HS-27A (cell line): Measurements from ENCODE around the gene ANKS4B.
"Not testable (repeated sequence)": the region's sequence is repeated elsewhere in the genome, so short reads cannot be mapped to it uniquely, and the experiment has no call there.

Source experiments
- DNase-seq: peaks from one replicate; pipeline ENCODE4 v3.0.0-alpha.2; 2012; ENCODE audit warnings: low read depth, missing footprints

Gene ANKS4B, protein sequence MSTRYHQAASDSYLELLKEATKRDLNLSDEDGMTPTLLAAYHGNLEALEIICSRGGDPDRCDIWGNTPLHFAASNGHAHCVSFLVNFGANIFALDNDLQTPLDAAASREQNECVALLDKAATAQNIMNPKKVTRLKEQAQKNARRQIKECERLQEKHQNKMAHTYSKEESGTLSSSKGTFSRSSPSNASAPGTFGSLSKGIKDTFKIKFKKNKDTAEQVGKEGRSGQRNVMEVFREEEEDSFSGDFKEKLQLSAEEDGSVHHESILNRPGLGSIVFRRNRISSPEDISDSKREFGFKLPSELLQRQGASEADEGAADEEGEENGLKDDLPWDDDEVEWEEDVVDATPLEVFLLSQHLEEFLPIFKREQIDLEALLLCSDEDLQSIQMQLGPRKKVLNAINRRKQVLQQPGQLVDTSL

DNA sequence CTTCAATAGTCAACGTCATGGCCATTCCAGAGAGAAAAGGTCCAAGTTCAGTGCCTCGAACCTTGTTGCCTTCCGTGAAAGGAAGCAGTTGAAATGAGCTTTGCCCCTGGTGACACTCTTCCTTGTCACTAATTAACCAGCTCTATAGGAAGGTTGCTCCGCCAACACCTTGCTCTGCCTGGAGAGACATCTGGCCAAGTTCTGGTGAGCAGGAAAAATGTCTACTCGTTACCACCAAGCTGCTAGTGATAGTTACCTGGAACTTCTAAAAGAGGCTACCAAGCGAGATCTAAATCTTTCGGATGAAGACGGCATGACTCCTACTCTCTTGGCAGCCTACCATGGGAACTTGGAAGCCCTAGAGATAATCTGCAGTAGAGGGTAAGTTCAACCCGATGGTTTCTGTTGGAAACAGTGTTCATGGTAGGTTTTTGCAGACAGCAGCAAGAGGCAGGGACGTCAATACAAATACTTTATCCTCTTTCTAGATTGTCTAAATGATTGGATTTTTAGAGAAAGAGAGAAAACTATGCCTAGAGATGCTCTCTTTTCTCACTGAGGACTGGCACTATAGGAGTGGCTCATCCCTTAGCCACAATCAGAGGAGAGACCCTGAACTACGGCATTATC is at the start of gene ANKS4B:
TSS of gene ANKS4B (plus strand) at position 179 of the 630 bp plus-strand sequence. CDS start at position 218, 39 bp downstream.
- DNase-seq, result no peak

DNA sequence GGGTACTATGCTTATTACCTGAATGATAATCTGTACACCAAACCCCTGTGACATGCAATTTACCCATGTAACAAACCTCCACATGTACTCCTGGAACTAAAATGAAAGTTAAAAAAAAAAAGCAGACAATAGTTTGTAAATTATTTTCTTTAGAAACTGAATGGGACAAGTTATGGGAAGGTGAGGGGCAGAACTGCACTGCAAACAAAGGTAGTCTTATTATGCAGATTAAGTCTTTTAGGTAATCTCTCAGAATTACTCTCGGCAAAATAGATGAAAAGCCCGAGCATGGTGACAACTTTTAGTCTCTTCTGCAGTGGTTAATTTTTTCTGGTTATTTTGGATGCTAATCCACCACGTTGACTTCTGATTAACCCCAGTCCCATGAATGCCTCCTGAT is 49.5 kb upstream of the ANKS4B start:
- DNase-seq, result no peak

DNA sequence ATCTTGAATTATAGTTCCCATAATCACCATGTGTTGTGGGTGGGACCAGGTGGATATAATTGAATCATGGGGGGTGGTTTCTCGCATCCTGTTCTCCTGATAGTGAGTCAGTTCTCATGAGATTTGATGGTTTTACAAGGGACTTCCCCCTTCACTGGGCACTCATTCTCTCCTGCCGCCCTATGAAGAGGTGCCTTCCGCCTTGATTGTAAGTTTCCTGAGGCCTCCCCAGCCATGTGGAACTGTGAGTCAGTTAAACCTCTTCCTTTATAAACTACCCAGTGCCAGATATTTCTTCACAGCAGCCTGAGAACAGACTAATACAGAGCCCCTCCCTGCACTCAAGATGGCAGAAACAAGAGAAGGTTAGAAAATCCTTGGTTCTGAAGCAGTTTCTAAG is 48.7 kb upstream of the ANKS4B start:
- no peak for DNase-seq

DNA sequence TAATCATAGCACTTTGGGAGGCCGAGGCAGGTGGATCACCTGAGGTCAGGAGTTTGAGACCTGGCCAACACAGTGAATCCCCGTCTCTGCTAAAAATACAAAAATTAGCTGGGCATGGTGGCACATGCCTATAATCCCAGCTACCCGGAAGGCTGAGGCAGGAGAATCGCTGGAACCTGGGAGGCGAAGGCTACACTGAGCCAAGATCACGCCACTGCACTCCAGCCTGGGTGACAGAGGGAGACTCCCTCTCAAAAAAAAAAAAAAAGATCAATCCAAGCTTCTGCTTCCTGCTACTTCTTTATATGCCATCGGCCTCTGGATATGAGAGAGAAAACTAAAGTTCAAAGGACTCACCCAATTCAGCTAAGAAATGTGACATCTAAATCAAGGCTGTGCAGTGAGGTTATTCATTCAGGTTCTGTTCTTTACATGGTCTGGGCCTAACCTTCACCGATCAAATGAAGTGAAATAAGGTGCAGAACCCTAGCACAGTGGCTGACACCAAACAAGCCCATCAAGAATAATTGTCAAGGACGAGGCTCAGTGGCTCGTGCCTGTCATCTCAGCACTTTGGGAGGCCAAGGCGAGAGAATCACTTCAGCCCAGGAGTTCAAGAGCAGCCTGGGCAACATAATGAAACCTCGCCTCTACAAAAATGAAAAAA is 47.7 kb upstream of the ANKS4B start:
- DNase-seq, result no peak

DNA sequence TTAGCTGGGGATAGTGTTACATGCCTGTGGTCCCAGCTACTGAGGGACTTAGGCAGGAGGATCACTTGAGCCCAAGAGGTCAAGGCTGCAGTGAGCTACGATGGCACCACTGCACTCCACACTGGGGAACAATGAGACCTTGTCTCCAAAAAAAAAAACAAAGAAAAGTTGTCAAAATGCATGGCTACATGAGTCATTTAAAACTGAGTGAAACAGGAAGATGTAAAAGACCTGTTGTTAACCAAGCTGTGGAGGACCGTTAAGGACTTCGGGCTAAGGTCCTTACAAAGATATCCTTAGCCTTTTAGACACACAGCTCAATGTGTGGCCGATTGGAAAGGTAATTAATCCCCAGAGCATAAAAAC is 47.2 kb upstream of the ANKS4B start:
- DNase-seq, result no peak

DNA sequence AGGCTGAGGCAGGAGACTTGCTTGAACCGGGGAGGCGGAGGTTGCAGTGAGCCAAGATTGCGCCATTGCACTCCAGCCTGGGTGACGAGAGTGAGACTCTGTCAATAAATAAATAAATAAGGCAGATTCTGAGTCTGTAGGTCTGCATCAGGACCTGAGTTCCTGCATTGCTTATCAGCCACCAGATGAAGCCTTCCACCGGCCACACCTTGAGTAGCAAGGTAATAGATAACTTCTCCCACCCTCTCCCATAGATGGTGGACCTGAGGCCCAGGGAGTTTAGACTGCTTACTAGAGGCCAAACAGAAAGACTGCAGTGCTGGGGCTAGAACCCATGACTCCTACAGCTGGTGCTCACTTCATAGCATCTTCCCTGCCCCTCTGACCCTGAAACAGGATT is 44.2 kb upstream of the ANKS4B start:
- DNase-seq, result no peak

DNA sequence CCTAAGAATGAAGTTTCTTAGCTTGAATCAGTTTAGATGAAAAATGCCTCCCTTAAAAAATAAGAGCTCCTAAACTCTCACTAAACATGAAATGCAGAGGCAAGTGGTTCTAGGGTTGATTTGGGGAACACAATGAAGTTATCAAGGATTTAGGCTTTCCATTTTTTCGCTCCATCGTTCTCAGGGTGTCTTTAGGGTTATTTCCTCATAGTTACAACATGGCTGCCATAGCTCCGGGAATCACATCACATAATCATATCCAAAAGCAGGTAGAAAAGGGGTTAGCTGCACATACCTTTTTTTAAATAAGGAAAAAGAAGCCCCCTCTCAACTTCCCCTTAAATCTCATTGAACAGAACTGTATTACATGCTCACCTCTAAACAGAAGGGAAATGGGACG is 43.5 kb upstream of the ANKS4B start:
- DNase-seq, result no peak

DNA sequence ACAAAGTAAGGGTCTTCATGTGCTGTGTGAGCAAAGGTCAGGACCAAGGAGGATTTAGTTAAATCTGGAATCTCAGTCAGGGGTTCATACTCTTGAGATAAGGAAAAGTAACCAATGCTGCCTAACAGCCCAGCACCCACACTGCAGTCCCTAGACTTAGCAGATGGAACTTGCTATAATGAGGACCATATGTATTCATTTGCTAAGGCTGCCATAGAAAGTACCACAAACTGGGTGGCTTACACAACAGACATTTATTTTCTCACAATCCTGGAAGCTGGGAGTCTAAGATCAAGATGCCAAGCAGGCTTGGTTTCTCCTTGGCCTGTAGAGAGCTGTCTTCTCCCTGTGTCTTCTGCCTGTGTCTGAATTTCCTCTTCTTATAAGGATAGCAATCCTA is 42.9 kb upstream of the ANKS4B start:
- no peak for DNase-seq

DNA sequence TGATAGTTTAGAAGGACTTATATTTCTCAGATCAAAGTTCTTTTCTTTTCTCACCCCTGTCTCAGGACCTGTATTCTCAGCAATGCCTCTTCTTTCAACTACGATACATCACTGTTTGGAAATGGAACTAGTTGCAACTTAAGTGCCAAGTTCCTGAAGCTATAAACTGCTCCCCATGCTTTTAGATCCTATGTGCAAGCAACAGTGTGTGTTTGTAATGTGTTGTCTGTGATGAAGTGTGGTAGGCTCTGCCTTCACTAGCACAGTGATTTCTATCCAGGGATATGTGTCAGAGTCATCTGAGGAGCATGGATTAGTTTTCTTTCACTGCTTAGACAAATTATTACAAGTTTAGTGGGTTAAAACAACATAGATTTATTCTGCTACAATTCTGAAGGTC is 40.5 kb upstream of the ANKS4B start:
- DNase-seq, result no peak

DNA sequence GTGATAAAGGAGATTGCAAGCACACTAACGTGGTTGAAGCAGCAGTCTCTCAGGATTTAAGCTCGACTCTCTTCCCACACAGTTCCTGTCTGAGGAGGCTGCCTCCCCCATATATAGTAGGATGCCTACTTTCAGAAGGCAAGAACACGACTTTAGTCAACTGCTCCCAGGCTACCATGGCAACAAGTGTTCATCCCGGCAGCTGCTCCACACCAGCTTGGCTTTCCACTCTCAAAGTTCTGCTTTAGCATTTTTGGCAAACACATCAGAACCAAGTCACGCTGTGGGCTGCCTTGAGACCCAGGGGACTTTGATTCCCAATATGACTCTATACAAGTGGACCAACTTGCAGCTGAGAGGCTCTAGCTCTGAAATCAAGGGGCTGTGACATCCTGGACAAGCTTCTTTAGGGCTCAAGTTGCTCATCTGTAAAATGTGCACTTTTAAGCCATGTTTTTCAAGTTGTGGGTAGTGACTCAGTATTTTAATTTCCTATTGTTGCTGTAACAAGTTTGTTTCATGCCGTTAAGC is 38.7 kb upstream of the ANKS4B start:
- DNase-seq, result no peak

DNA sequence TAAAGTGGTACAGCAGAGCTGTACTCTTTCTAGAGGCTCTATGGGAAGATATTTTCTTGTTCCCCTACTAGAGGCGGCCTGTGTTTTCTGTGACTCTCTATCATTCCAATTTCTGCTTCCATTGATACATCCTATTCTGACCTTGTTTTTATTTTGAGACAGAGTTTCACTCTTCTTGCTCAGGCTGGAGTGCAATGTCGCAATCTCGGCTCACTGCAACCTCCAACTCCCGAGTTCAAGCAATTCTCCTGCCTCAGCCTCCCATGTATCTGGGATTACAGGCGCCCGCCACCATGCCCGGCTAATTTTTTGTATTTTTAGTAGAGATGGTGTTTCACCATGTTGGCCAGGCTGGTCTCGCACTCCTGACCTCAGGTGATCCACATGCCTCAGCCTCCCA is 38.2 kb upstream of the ANKS4B start:
- not testable (repeated sequence) for DNase-seq

DNA sequence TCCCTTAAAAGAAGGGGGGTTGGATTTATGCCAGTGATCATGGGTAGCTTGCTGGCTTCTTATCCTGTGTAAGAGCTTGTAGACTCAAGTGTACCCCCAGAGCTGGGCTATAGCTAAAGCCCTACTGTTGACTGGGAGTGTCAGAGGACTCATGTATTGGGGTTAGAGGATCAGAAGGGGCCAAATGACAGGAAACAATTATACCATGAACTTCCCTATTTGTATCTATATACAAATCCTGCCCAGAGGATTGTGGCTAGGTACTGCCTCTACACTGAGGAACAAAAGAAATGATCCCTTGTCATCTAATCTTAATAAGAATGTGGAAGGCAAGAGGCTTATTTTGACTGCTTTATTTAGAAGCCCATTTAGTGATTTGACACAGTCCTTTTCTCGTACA is 36.4 kb upstream of the ANKS4B start:
- no peak for DNase-seq

DNA sequence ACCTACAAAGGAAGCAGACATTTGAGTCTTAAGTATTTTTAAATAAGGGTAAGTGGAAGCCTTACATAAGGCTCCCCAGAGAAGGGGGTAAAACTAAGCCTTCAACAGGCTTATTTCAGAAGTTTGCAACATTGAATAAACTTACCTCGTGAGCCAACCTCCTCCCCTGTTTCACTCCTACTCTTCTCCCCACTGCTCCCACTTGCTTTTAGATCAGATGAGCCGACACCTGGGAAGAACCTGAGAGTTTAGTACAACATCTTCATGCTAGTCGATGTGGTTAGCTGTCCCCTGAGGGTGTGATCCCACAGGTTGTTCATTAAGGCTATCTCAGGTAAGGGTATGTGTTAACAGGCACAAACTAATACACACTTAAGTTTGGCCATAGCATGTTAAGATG is 35.9 kb upstream of the ANKS4B start:
- no peak for DNase-seq

DNA sequence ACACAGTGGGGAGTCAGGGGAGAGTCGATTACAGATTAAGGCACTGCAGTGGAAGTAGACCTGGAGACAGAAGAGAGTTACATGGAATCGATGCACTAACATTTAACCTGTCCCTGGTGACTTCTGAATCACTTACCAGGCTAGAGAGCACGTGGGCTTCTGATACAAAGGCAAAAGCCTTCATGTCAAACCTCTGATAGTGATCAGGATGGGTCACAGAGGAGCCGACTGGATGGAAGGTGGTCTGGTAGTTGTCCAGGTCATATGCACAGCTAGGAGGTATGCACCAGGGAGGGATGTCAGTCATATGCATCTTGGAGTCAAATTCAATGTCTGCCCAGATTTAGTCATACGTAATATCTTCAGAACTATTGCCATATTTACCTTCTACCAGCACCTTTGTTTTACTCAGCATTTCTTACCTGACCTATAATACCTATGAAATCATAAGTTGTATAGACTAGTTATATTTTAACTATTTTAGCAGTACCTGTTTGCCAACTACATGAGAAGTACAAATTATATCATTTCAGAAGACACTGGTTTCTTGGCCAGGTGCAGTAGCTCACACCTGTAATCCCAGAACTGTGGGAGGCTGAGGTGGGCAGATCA is 33.8 kb upstream of the ANKS4B start:
- no peak for DNase-seq

DNA sequence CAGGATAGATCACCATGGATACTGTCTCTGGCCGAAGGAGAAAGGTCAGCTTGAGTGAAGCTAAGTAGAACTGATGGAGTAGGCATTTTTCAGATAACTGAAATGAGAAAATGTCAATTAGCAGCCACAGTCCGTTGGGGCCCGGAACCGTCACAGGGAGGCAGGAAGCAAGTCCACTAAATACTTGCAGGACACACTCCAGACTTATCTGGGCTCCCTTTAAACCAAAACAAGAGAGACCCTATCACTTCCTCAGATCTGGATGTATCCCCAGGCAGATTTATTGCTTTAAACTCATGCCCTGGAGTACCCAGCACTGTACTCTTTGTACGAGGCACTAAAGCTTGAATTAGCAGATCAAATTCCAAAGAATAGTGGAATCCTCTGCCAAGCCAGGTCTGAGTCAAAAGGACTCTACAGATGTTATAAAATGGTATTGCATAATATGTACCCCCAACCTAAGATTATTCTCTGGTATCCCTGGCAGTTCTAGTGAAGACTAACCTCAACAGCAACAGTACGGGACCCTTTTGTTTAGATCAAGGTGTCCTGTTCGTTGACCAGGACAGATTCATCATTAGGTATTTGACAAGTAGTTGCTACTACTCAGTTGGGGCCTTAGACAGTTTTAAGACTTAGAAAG is 30.2 kb upstream of the ANKS4B start:
- DNase-seq, result no peak

DNA sequence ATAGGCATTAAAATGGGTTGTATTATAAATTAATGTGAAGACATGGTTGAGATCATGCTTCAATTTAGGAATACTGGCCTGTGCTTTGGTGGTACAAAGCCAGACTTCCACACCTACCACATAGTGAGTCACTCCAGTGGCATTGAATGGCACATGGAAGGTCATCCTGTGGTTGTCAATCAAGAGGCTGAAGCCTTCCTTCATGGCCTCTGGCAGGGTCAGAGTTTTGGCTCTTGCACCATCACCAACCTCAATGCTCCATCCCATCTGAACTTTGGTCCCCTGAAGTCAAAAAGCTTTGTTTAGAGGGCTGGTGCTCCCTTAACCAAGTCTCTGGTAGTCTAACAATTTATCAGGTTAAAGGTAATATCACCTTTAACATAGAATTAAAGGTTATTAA is 28.2 kb upstream of the ANKS4B start:
- no peak for DNase-seq

DNA sequence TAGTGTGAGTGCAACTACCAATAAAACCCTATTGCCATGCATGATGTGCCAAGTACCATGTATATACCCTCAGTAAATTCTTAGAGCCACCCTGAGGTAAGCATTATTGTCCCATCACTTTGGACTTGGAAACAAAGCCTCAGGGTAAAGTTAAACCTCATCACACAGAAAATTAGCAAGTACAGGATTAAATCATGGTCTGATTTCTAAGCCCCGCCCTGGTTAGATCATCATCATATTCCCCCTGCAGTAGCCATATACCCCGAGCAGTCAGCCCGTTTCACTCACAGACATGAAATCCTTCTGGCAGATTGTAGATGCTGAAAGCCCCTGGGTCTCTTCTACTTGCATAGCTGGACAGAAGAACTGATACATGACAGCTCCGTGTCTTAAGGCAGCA is 26.9 kb upstream of the ANKS4B start:
- DNase-seq, result no peak

DNA sequence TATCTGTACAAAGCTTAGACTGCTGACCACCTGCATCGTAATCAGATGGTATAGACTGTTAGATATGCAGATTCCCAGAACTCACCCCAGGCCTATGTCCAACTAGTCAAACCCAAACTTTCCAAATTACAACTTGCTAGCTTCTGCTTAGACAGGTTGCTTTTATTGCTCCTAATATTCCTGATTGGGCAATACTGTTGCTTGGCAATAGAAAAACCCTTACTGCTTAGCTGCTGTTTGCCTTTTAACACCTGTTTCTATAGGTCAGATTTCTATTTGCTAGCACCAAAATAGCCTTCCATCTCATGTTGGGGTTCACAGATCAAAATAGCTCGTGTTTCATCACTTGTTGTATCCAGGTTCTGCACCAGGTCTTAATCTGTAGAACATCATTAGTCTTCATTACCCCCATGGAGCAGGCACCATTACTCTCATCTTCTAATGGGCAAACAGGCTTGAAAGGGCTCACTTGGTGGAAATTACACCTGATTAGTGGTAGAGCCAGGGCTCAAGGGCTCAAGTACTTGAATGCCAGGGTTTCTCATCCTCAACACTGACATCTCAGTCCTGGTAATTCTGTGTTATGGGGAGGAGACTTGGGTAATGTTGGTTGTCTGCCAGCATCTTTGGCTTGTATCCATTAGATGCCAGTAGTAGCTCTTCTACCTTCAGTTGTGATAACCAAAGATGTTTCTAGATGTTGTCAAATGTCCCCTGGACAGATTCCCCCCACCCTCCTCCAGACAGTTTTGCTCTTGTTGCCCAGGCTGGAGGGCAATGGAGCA is 24.9 kb upstream of the ANKS4B start:
- DNase-seq, result no peak

DNA sequence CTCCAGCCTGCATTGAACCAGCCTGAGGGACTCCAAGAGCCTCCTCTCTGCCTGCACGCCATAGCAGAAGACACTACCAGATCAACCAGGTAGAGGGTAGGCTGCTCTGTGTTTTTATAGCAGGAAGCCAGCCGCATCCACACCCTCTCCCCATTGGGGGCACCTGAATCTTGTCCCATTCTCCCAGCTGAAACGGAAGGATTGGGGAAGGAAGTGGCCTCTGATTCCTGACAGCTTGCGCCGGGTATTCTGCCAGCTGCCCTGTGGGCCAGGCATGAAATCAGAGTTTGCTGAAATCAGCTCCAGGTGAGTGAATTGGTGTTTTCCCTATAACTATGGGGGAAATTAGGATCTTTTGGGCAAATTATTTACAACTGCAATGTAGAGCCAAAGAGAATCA is 22.0 kb upstream of the ANKS4B start, which contains the start of gene ZP2:
TSS of gene ZP2 (minus strand) at position 89 of the 400 bp plus-strand sequence. CDS start at position 62, 27 bp downstream.
- DNase-seq, result no peak

DNA sequence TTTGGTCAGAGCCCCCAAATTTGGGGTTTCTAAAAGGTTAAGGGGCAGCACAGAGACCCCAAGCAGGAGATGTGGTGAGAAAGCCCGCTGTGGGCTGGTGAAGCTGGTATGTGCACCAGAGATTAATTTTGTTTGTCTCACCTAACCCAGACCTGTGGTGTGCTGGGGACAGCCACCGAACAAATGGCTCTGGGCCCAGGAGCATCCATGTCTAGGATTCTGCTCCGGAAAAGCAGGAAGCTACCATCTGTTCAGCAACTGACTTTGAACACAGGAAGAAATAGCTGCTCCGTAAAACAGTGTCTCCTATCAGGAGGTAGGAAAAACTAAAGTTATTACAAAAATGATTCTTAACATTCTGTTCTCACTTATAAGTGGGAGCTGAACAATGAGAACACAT is 19.4 kb upstream of the ANKS4B start:
- DNase-seq, result no peak

DNA sequence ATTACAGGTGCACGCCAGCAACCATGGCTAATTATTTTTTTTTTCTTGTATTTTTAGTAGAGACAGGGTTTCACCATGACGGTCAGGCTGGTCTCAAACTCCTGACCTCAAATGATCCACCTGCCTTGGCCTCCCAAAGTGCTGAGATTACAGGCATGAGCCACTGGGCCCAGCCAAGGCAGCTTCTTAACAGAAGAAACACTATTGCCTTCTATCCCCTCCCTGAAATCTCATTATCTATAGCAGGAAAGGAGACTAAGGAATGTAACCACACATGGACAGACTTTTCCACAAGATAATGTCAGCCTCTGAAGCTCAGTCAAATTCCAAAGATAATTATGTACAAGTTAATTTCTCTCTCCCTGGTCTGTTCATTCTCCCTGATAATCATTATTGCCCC is 16.4 kb upstream of the ANKS4B start:
- DNase-seq, result no peak
